SIG-M5 (cell line): ENCODE data around the gene NLRP8.
"Not testable (repeated sequence)": the region's sequence is repeated elsewhere in the genome, so short reads cannot be mapped to it uniquely, and the experiment has no call there.

Source experiments
- DNase-seq: peaks from one replicate; lab custom pipeline; 2025; lab: John Stamatoyannopoulos, UW

Gene NLRP8

DNA sequence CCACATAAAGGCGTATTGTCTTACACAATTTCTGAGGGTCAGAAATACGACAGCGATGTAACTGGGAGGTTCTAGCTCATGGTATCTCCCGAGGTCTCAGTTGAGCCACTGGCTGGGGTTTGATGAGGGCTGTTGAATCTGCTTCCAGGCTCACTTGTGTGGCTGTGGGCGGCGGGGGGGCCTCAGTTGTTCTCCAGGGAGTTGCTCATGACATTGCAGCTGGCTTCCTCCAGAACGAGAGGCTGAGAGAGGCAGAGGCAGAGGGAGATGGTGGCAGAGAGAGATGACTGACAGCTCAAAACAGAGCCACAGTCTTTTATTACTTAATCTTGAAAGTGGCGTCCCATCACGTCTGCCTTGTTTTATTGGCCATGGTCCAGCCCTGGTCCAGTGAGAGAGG lies 32.8 kb downstream of the NLRP8 start:
- no peak for DNase-seq

DNA sequence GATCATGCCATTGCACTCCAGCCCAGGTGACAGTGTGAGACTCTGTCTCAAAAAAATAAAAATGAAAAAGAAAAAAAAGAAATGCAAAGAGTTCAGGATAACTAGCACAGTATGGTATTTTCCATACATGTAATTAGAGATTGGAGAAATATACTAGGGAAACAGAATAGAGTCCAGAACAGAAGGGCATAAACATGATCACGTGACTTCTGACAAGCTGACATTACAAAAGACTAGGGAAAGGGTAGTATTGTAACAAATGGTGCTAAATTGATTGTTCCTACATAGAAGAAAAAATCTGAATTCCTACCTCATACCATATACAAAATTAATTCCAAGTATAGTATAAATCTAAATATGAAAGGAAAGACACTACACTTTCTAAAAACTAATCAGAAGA lies 37.6 kb downstream of the NLRP8 start:
- no peak for DNase-seq

DNA sequence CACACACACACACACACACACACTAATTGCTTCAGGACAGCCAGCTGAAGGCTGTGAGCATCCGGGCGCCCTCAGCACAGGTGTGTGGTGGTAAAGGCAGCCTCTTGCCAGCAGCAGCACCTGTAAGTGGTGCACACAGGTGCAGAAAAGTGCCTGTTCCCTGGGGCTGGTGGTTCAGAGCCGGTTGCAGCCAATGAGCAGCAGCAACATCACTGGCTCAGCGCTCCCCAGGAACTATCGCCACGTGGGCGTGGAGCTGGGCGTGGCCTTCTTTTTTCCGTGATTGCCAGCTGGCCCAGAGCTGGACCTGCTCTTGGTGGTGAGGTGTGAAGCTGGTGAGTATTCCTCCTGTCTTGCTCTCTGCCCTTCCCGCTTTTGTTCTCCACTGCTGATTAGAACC lies 38.9 kb downstream of the NLRP8 start, which contains the start of gene NLRP5:
Gene NLRP5, plus strand, starts transcription at position 289 of the 400 bp plus-strand sequence.
- DNase-seq: no peak

DNA sequence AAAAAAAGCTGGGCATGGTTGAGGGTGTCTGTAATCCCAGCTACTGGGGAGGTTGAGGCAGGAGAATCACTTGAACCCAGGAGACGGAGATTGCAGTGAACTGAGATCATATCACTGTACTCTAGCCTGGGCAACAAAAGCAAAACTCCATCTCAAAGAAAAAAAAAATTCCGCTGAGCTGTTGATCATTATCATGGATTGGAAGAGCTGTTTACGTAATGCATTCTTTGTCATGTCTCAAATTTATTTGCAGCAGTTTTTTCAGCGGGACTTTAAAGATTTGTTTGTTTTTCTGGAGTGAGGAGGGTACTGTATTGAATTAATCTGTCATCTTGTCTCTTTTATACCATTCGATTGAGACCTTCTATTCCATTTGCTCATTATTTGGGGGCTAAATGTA lies 43.2 kb downstream of the NLRP8 start:
- DNase-seq: no peak

DNA sequence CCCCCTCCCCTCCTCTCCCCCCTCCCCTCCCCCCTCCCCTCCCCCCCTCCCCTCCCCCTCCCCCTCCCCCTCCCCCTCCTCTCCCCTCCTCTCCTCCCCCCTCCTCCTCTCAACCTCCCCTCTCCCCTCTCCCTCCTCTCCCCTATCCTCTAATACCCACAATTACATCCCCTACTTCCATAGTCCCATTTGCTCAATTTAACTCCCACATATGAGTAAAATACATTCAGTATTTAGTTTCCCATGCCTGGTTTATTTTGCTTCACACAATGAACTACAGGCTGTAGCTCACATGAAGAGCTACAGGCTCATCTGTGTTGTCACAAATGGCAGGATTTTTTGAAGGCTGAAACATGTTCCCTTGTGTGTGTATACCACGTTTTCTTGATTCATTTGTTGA lies 45.9 kb downstream of the NLRP8 start:
- DNase-seq: no peak

DNA sequence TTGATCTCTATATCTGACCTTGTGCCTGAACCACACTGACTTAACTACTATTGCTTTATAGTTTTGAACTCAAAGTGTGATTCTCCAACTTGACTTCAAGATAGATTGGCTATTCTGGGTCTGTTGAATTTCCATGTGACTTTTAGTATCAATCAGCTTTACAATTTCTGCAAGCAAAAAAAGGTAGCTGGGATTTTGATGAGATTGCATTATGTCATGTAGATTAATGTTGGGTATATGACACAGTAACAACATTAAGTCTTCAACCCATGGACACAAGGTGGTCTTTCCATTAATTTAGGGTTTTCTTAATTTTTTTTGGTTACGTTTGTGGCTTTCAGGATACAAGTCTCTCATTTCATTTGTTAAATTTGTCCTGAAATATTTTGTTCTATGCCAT lies 67.1 kb downstream of the NLRP8 start:
- no peak for DNase-seq

DNA sequence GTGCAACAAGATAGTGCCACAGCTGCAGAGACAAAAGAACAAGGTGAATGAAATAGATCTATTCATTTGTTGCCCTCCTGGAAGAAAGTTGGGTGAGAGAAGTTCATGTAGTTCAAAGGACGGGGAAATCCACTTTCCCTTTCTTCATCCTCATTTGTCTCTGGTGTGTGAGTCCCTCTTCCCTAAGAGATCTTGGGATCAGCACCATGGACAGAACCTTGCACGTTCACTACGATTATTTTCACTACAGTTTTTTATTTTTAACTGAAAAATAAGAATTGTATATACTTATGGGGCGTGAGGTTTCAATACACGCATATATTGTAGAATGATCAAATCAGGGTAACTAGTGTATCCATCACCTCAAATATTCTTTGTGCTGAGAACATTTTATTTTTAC lies 68.1 kb downstream of the NLRP8 start:
- no peak for DNase-seq

DNA sequence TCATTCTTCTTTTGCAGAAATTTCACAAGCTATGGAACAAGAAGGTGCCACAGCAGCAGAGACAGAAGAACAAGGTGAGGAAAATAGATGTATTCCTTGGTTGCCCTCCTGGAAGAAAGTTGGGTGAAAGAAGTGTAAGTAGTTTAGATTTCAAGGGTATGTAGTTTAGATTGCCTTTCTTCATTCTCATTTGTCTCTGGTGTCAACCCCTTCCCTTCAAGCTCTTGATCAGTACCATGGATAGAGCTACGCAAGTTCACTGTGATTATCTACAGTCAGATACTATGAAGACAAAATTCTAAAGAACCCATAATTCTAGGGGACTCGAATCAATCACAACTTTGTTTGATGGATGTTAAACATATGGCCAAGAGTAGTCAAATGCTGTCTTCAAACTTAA lies 71.7 kb downstream of the NLRP8 start:
- not testable (repeated sequence) for DNase-seq

DNA sequence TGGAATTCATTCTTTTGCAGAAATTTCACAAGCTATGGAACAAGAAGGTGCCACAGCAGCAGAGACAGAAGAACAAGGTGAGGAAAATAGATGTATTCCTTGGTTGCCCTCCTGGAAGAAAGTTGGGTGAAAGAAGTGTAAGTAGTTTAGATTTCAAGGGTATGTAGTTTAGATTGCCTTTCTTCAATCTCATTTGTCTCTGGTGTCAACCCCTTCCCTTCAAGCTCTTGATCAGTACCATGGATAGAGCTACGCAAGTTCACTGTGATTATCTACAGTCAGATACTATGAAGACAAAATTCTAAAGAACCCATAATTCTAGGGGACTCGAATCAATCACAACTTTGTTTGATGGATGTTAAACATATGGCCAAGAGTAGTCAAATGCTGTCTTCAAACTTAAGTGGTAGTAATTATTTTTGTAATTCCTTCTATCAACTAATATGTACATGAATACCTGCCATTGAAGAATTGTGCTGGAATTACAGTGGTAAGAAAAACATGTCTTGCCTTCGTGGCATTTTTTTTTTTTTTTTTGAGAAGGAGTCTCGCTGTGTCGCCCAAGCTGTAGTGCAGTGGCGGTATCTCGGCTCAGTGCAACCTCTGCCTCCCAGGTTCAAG lies 72.8 kb downstream of the NLRP8 start:
- not testable (repeated sequence) for DNase-seq

DNA sequence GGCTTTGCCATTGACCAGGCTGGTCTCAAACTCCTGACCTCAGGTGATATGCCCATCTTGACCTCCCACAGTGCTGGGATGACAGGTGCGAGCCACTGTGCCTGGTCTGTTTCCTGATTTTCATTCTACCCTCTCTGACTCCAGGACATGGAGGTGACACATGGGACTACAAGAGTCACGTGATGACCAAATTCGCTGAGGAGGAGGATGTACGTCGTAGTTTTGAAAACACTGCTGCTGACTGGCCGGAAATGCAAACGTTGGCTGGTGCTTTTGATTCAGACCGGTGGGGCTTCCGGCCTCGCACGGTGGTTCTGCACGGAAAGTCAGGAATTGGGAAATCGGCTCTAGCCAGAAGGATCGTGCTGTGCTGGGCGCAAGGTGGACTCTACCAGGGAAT lies 79.1 kb downstream of the NLRP8 start:
- DNase-seq: no peak
